ENCODE data around the gene MINDY2.
"Not testable (repeated sequence)": the region's sequence is repeated elsewhere in the genome, so short reads cannot be mapped to it uniquely, and the experiment has no call there.

Gene MINDY2

GRCh38 chr15:58805095-58805494, 34.0 kb downstream of the MINDY2 start:
- no CpG with 5 or more reads among the region's 1 CpG for WGBS, 2 donors (ENCODE audit: extremely low coverage in 2 of 2, insufficient read length in 2 of 2, insufficient replicate concordance in 1 of 2)
- Histone ChIP-seq H3K14ac (ENCODE audit: low read length) (no peak overlapping the region), H3K27me3 (ENCODE audit: control insufficient read depth in 3 of 3, insufficient read depth in 3 of 3, low read depth in 1 of 3, low read length in 3 of 3) (no peaks in the 10 kb centered on the region), H3K9ac (ENCODE audit: low read depth, low read length, poor library complexity) (no peak overlapping the region), H4K91ac (ENCODE audit: low read depth, low read length, poor library complexity) (no peak overlapping the region), H3K18ac (ENCODE audit: low read length) (no peak overlapping the region), H3K27ac (replicated peaks; ENCODE audit: low read length) (no peak overlapping the region), H2AK5ac (ENCODE audit: low read depth, low read length) (no peak overlapping the region), H3K4me3 (ENCODE audit: low read length in 2 of 2) (no peak overlapping the region), H3K4me1 (ENCODE audit: control insufficient read depth in 2 of 2, insufficient read depth in 1 of 2, low read depth in 1 of 2, low read length in 2 of 2) (no peaks in the 10 kb centered on the region), H2BK15ac (ENCODE audit: low read length) (no peak overlapping the region), H3K4ac (ENCODE audit: low read length) (no peak overlapping the region), H2BK5ac (ENCODE audit: low read length) (no peak overlapping the region), H3K36me3 (replicated peaks in 1 of 2; ENCODE audit: control insufficient read depth in 2 of 2, insufficient read depth in 2 of 2, low read length in 2 of 2) (peaks cover 0 to 33% of the 10 kb centered on the region in 2 donors), H3K9me3 (replicated peaks in 1 of 2; ENCODE audit: control insufficient read depth in 2 of 2, insufficient read depth in 1 of 2, low read depth in 1 of 2, low read length in 2 of 2) (no peaks in the 10 kb centered on the region), H2AFZ (ENCODE audit: low read length) (no peak overlapping the region), H3K4me2 (ENCODE audit: insufficient read depth, low read length, poor library complexity, severe bottlenecking) (no peak overlapping the region), H3K79me1 (ENCODE audit: low read depth, low read length) (no peaks in the 10 kb centered on the region), H2BK12ac (ENCODE audit: low read length) (no peak overlapping the region), H4K8ac (ENCODE audit: low read depth, low read length) (no peak overlapping the region), H3K23ac (ENCODE audit: low read depth, low read length, poor library complexity) (no peak overlapping the region), H2BK120ac (ENCODE audit: low read depth, low read length) (no peak overlapping the region)
- DNase-seq (ENCODE audit: low spot score): no peak

- H3K36me3 ChIP-seq (replicated peaks in 1 of 2; ENCODE audit: control insufficient read depth in 2 of 2, insufficient read depth in 2 of 2, low read length in 2 of 2): peaks cover under 1 to 59% of the 10 kb centered on the region in 2 donors
- H2BK12ac ChIP-seq (ENCODE audit: low read length); H3K9me3 ChIP-seq (replicated peaks in 1 of 2; ENCODE audit: control insufficient read depth in 2 of 2, insufficient read depth in 1 of 2, low read depth in 1 of 2, low read length in 2 of 2); H3K23ac ChIP-seq (ENCODE audit: low read depth, low read length, poor library complexity); H4K91ac ChIP-seq (ENCODE audit: low read depth, low read length, poor library complexity); H3K14ac ChIP-seq (ENCODE audit: low read length); H3K9ac ChIP-seq (ENCODE audit: low read depth, low read length, poor library complexity); H2BK120ac ChIP-seq (ENCODE audit: low read depth, low read length); H3K4ac ChIP-seq (ENCODE audit: low read length); H3K4me2 ChIP-seq (ENCODE audit: insufficient read depth, low read length, poor library complexity, severe bottlenecking); H3K4me3 ChIP-seq (ENCODE audit: low read length in 2 of 2); H3K79me1 ChIP-seq (ENCODE audit: low read depth, low read length); DNase-seq (ENCODE audit: low spot score); H4K8ac ChIP-seq (ENCODE audit: low read depth, low read length); H3K18ac ChIP-seq (ENCODE audit: low read length); H2AFZ ChIP-seq (ENCODE audit: low read length); H2AK5ac ChIP-seq (ENCODE audit: low read depth, low read length); H2BK5ac ChIP-seq (ENCODE audit: low read length); H3K27me3 ChIP-seq (ENCODE audit: control insufficient read depth in 3 of 3, insufficient read depth in 3 of 3, low read depth in 1 of 3, low read length in 3 of 3); H2BK15ac ChIP-seq (ENCODE audit: low read length); H3K27ac ChIP-seq (replicated peaks; ENCODE audit: low read length); H3K4me1 ChIP-seq (ENCODE audit: control insufficient read depth in 2 of 2, insufficient read depth in 1 of 2, low read depth in 1 of 2, low read length in 2 of 2): not testable (repeated sequence)
- no CpG with 5 or more reads among the region's 2 CpGs for WGBS, 2 donors (ENCODE audit: extremely low coverage in 2 of 2, insufficient read length in 2 of 2, insufficient replicate concordance in 1 of 2)
These were observed 52.2 kb downstream of the MINDY2 start for GRCh38 chr15:58823267-58823666.

- H3K9ac ChIP-seq (ENCODE audit: low read depth, low read length, poor library complexity): no peak overlapping the region
- H2AK5ac ChIP-seq (ENCODE audit: low read depth, low read length): no peak overlapping the region
- H2AFZ ChIP-seq (ENCODE audit: low read length): no peak overlapping the region
- H2BK15ac ChIP-seq (ENCODE audit: low read length): no peak overlapping the region
- no peak overlapping the region for H3K4me3 ChIP-seq (ENCODE audit: low read length in 2 of 2)
- H3K79me1 ChIP-seq (ENCODE audit: low read depth, low read length): no peaks in the 10 kb centered on the region
- no peak overlapping the region for H2BK120ac ChIP-seq (ENCODE audit: low read depth, low read length)
- H3K4me1 ChIP-seq (ENCODE audit: control insufficient read depth in 2 of 2, insufficient read depth in 1 of 2, low read depth in 1 of 2, low read length in 2 of 2): peaks cover 0 to 4% of the 10 kb centered on the region in 2 donors
- H2BK5ac ChIP-seq (ENCODE audit: low read length): no peak overlapping the region
- no peak for DNase-seq (ENCODE audit: low spot score)
- no peak overlapping the region for H3K4ac ChIP-seq (ENCODE audit: low read length)
- H4K91ac ChIP-seq (ENCODE audit: low read depth, low read length, poor library complexity): no peak overlapping the region
- H3K36me3 ChIP-seq (replicated peaks in 1 of 2; ENCODE audit: control insufficient read depth in 2 of 2, insufficient read depth in 2 of 2, low read length in 2 of 2): peaks cover 0 to 49% of the 10 kb centered on the region in 2 donors
- no peak overlapping the region for H4K8ac ChIP-seq (ENCODE audit: low read depth, low read length)
- H2BK12ac ChIP-seq (ENCODE audit: low read length): no peak overlapping the region
- no peak overlapping the region for H3K4me2 ChIP-seq (ENCODE audit: insufficient read depth, low read length, poor library complexity, severe bottlenecking)
- H3K18ac ChIP-seq (ENCODE audit: low read length): no peak overlapping the region
- WGBS, 2 donors (ENCODE audit: extremely low coverage in 2 of 2, insufficient read length in 2 of 2, insufficient replicate concordance in 1 of 2): no CpG with 5 or more reads among the region's 2 CpGs
- no peak overlapping the region for H3K14ac ChIP-seq (ENCODE audit: low read length)
- H3K23ac ChIP-seq (ENCODE audit: low read depth, low read length, poor library complexity): no peak overlapping the region
- no peaks in the 10 kb centered on the region for H3K9me3 ChIP-seq (replicated peaks in 1 of 2; ENCODE audit: control insufficient read depth in 2 of 2, insufficient read depth in 1 of 2, low read depth in 1 of 2, low read length in 2 of 2)
- no peak overlapping the region for H3K27ac ChIP-seq (replicated peaks; ENCODE audit: low read length)
- no peaks in the 10 kb centered on the region for H3K27me3 ChIP-seq (ENCODE audit: control insufficient read depth in 3 of 3, insufficient read depth in 3 of 3, low read depth in 1 of 3, low read length in 3 of 3)
These were observed 59.5 kb downstream of the MINDY2 start for GRCh38 chr15:58830556-58830955.

GRCh38 chr15:58833681-58834426, 62.8 kb downstream of the MINDY2 start:
- WGBS, 2 donors (ENCODE audit: extremely low coverage in 2 of 2, insufficient read length in 2 of 2, insufficient replicate concordance in 1 of 2): no CpG with 5 or more reads among the region's 9 CpGs
- not testable (repeated sequence) for H2BK5ac ChIP-seq (ENCODE audit: low read length); H2BK15ac ChIP-seq (ENCODE audit: low read length); H4K91ac ChIP-seq (ENCODE audit: low read depth, low read length, poor library complexity); H4K8ac ChIP-seq (ENCODE audit: low read depth, low read length); H3K27me3 ChIP-seq (ENCODE audit: control insufficient read depth in 3 of 3, insufficient read depth in 3 of 3, low read depth in 1 of 3, low read length in 3 of 3); H3K14ac ChIP-seq (ENCODE audit: low read length); H3K9ac ChIP-seq (ENCODE audit: low read depth, low read length, poor library complexity); H3K18ac ChIP-seq (ENCODE audit: low read length); H2BK12ac ChIP-seq (ENCODE audit: low read length); H3K4ac ChIP-seq (ENCODE audit: low read length); H2AFZ ChIP-seq (ENCODE audit: low read length); H3K23ac ChIP-seq (ENCODE audit: low read depth, low read length, poor library complexity); DNase-seq (ENCODE audit: low spot score); H2AK5ac ChIP-seq (ENCODE audit: low read depth, low read length); H3K4me1 ChIP-seq (ENCODE audit: control insufficient read depth in 2 of 2, insufficient read depth in 1 of 2, low read depth in 1 of 2, low read length in 2 of 2); H3K79me1 ChIP-seq (ENCODE audit: low read depth, low read length); H2BK120ac ChIP-seq (ENCODE audit: low read depth, low read length); H3K9me3 ChIP-seq (replicated peaks in 1 of 2; ENCODE audit: control insufficient read depth in 2 of 2, insufficient read depth in 1 of 2, low read depth in 1 of 2, low read length in 2 of 2)
- peaks cover 0 to 41% of the 10 kb centered on the region in 2 donors for H3K36me3 ChIP-seq (replicated peaks in 1 of 2; ENCODE audit: control insufficient read depth in 2 of 2, insufficient read depth in 2 of 2, low read length in 2 of 2)
- H3K4me3 ChIP-seq (ENCODE audit: low read length in 2 of 2): peak overlapping the region in 1 of 2 donors; percentile 52
- peak overlapping the region; percentile 20 for H3K4me2 ChIP-seq (ENCODE audit: insufficient read depth, low read length, poor library complexity, severe bottlenecking)
- H3K27ac ChIP-seq (replicated peaks; ENCODE audit: low read length): peak overlapping the region; percentile 51

All from neuronal stem cell (in vitro differentiated cells).